Transverse colon (tissue), 4 donors: Measurements from ENCODE around the gene SYNJ1.

Experiments
- CTCF ChIP-seq, 5 experiments: fragments of 200-600 bp in 3 of 5; fragments of 450-650 bp in 2 of 5; sonication (generic) in 3 of 5; IDR thresholded peaks; 1 replicate in 2 of 5; 2 replicates in 3 of 5; pipeline ENCODE4 v1.5.1; 2016 to 2017; ENCODE audit warnings: antibody characterized with exemption in 5 of 5, inconsistent platforms in 3 of 5, mild to moderate bottlenecking in 2 of 5, moderate library complexity in 1 of 5
- POLR2AphosphoS5 ChIP-seq, 3 donors: sonication (generic); formaldehyde crosslinking; IDR thresholded peaks; one replicate each; pipeline ENCODE4 v1.6.1; 2016; ENCODE audit warnings: antibody characterized with exemption in 3 of 3

GRCh38 chr21:32608851-32609250 is 119.0 kb downstream of the SYNJ1 start:
- TF ChIP-seq CTCF (IDR thresholded peaks at IDR 0.05) = no peak
- TF ChIP-seq POLR2AphosphoS5 (IDR thresholded peaks at IDR 0.05) = no peak
